RPMI7951 (cell line): ENCODE data around the gene PDE6G. TPM values are rescaled to one million over a fixed set of nuclear protein-coding genes. Genes with fewer than 3 reads are reported as not detected.
A peak's percentile ranks its signal among the peaks of the same experiment; 100 is the strongest.

ENCODE experiments used
- DNase-seq: peaks from one replicate; pipeline ENCODE4 v3.0.0-alpha.2; 2012; ENCODE audit warnings: low read depth
- total RNA-seq: library from RNA; depleted of rRNA; stranded (reverse); fragments of >200 nt; shearing (Covaris generic); gene quantifications from 2 replicates; pipeline ENCODE4 v1.2.3, GENCODE V29; 2014

The PDE6G gene
- total RNA-seq, 1 experiment from 2014 or later: not detected

DNA sequence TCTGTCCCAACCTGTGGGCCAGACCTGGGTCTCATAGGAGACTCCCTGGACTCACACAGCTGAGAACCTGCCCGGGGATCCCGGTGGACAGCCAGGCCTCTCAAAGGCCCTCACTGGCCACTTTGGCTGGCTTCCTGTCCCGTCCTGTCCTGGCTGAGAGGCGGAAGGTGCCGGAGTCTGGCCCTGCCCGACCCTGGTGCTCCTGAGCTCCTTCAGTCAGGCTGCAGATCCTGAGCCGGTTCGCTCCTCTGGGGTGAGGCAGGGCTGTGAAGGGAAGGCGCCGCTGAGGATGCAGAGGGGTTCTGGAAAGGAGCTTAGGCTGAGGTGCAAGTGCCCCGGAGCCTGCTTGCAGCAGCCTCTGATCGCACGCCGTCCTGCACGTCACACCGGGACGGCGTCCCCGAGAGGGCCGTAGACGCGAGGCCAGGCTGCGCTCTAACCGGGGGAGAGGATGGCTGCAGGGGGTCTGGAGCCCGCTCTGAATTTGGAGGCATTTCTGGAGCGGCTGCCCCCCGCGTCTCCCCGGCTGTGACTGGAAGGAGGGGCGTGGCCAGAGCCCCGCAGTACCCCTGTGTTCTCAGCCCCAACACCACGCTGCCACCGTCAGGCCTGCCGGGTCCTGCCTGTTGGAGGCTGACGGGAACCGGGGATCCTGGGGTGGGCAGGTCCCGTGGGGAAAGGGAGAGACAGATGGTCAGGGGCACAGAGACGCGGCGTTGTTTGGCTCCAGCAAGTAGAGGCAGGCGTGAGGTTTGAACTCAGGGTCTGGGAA, 31.6 kb upstream of the PDE6G start:
- DNase-seq: no peak

DNA sequence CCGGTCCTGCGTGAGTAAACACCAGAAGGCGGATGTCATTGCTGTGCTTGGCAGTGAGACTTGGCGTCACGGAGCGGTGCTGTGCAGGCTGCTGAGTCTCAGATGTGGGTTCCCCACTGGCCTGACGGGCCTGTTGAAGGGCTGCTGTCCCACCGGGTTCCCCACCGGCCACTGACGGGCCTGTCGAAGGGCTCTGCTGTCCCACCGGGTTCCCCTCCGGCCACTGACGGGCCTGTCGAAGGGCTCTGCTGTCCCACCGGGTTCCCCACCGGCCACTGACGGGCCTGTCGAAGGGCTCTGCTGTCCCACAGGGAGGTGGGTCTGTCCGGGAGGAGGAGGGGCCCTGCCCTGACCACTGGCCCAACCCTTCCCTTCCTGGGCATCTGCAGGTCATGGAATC, 30.3 kb upstream of the PDE6G start:
- DNase-seq: no peak

DNA sequence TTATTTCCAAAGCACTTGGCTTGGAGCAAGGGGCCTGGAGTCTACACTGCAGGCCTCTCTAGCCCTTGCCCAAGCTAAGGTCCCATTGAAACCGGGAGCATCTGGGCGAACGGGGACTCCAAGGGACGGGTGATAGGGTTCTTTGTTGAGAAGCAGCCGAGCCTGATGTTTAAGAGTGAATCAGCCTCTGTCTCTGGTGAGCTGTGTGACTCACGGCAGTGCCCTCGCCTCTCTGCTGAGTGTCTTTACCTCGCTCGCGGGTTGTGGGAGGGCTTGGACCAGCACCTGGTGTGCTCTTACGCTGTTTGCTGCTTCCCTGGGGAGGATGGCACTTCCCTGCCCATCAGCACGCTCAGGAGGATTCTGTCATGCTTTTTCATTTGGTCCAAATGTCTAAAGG, 28.8 kb upstream of the PDE6G start:
- DNase-seq: peak; percentile 77

DNA sequence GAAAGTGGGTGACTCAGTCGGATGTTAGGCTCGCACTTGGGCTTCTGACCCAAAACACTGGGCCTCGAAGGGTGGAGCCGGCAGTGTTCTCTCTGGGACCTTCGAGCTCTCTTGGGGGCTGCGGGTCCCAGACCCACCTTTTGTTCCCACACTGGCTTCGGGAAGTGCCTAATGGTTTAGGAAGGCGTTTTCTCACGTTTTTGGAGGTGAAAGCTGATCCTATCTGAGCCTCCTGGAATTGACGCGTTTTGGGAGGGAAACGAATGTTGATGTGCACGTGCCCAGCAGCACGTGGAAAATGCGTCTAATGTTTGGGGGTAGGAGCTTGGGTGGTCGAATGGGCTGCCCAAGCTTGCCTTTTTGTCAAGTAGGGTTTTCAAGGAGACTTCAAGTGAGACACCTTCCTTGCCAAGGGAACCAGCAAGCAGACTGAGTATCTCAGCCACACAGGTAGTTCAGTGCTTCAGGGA, 28.1 kb upstream of the PDE6G start:
- DNase-seq: peak; percentile 87

DNA sequence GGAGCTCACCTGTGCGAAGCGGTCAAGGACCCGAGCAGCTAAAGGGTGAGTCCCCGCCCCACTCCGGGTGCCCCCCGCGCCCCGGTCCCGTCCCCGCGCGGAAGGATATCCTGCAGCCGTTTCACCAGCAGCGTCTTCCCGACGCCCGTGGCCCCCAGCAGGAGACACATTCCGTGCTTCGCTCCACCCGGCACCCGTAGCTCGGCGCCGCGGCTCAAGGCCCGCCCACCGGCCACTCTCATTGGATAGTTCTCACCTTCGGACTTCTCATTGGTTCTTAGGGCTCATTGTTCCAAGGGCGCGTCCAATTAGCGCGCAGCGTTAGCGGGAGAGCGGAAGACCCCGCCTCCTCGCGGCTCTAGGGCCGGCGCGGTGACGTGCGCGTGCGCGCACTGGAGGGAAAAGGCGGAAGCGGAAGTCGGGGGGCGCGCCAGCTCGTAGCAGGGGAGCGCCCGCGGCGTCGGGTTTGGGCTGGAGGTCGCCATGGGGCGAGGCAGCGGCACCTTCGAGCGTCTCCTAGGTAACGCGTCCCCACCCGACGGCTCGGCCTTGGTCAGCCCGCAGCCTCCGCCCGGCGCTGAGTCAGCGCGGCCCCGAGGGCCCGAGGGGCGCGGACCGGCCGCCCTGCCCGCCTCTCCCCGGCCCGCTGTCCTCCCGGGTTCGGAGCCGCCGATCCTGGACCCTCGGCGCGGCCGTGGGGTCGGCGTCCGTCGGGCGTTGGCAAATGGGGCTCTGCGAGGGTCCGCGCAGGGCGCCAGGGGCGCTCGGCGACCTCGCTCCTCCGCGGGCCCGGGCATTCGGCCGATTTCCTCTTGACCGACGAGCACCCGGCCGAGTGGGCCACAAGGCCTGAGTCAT, 27.5 kb upstream of the PDE6G start, which contains the start of the genes ARL16 and HGS:
TSS of gene ARL16 (minus strand) at position 214 of the 858 bp plus-strand sequence. CDS start at position 170, 44 bp downstream.
TSS of gene HGS (plus strand) at position 428 of the 858 bp plus-strand sequence. CDS start at position 484, 56 bp downstream.
- peak; percentile 97 for DNase-seq

DNA sequence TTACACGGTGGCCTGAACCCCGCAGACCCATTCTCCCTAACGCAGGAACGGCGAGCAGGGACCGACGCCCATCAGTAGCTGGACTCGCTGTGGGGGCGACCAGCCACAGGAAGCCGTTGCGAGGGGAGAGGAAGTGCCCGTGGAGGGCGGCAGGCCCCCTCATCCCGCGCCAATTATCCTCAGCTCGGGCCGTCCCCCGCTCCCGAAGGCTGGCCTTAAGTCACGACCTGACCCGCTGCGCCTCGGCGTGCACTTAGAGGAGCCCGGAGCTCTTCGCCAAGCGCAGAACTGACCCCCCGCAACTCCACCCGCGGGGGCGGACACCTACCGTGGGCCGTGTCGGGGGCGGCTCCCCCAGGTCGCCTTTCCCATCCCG, 26.9 kb upstream of the PDE6G start:
- DNase-seq: no peak

DNA sequence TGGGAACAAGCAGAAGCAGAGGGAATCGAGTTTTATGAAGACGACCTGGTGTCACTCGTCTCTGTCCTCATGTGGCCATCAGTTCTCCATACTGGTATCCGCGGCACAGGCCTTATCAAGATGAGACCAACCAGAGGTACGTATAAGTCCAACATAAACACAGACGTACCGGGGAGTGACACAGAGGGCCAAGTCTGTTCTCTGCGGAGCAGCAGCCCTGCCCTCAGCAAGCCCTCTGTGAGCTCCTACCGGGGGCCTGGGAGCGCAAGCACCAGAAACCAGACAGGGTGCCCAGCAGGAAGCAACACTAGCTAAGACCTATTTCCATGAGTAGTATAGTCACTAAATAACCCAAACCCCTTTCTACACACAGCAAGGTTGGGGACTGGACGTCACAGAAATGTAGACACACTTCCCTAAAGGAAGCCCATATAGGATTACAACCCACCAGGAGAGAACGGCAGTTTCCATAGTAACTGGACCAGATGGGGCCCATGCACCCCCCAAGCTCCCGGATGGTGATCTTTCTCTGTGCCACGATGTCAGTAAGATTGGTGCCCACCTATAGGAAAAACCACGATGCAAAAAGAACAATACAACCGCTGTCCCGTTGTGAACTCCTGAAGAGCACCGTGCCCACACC, 26.3 kb upstream of the PDE6G start:
- peak; percentile 20 for DNase-seq

DNA sequence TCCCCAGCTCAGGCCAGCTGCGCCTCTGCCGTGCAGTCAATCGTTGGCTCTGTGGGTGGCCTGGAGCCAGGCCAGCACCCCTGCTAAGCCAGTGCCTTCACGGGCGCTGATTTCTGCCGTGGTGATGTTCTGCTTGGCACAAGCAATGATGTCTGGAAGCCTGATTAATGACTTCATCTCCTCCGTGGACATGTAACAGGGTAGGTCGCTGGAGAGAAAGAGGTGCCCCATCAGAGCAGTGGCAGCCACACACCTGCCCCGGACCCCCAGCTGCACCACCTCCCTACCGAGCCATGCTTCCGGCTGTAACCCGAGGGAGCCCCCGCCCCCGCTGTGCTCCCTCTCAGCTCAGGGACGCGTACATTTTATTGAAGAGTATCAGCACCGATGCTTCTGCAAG, 25.3 kb upstream of the PDE6G start:
- no peak for DNase-seq

DNA sequence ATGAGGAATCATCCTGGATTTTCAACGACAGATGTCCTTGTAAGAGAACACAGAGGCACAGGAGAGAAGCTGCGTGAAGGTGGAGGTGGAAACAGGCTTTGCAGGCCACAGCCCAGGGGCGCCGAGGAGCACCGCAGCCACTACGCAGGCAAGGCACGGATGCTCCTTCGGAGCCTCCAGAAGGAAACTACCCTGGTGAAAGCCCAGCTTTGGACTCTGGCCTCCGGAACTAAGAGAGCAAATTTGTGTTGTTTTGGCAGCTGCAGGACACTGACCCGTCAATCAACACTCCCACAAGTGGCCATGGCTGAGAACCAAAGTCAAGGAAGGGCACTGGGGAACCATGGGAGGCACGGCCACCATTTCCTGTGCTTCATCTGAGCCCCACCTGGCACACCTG, 23.8 kb upstream of the PDE6G start:
- DNase-seq: no peak

DNA sequence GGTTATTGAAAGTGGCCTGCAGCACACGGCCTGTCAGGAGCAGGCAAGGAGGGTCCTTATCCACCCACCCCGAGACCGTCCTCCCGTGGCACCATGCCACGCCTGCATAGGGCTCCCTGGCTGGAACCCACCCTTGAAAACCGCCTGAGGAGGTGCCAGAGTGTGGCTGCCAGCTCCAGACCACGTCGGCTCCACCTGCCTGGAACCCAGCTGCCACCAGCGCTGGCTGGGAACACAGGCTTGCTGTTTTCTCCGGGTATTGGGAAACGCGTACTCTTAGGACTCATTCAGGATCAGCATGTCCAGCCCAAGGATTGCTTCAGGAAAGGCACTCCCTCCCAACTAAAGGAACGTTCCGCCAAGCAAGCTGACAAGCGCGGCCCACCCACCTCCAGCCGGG, 20.6 kb upstream of the PDE6G start:
- DNase-seq: no peak

DNA sequence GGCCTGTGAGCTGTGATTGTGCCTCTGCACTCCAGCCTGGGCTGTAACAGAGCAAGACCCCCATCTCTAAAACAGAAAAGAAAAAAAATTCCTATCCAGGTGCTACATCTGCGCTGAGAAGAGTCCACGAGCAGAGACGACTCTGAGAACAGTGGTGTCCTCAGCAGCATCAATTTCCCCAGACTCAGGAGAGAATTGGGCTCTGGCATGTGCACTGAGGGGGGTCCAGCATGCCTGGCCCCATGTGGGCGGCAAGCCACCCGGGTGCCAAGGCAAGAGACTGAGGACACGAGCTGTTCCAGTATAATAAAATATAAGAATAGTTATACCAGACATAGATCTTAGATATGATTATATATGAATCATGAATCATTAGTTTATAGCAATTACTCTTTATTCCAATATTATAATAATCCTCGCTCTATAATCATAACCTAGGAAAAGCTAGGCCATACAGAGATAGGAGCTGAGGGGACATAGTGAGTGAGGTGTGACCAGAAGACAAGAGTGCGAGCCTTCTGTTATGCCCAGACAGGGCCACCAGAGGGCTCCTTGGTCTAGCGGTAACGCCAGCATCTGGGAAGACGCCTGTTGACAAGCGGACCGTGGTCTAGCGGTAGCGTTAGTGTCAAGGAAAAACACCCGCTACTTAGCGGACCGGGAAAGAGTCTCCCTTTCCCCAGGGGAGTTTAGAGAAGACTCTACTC, 19.3 kb upstream of the PDE6G start:
- peak; percentile 35 for DNase-seq

DNA sequence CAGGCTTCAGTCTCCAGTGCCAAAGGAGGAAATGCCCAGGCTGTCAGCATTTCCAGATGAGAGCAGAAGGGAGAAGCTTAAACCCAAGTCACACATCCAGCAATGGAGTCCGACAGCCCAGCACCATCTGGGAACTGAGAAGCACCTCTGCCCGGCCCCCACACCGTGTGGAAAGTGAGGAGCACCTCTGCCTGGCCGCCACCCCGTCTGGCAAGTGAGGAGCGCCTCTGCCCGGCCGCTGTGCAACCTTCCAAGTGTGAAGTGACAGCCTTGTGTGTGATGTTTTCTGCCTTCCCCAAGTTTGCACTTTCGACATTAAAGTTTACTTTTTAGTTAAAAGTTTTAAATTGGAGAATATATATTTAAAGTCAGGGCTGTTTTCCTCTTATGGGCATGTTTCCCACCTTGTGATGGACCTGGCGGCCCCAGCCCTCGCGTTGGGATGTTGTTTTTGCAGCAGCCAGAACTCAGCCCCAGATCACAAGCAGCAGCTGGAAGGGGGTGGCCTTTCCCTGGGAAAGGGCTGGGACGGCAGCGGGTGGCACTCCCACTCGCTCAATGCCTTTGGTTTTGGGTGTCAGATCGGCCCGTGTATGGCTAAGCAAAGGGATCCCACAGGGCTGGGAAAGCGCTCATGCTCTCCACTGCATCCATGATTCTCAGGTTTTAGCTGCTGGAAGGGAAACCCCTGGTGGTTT, 17.4 kb upstream of the PDE6G start:
- no peak for DNase-seq

DNA sequence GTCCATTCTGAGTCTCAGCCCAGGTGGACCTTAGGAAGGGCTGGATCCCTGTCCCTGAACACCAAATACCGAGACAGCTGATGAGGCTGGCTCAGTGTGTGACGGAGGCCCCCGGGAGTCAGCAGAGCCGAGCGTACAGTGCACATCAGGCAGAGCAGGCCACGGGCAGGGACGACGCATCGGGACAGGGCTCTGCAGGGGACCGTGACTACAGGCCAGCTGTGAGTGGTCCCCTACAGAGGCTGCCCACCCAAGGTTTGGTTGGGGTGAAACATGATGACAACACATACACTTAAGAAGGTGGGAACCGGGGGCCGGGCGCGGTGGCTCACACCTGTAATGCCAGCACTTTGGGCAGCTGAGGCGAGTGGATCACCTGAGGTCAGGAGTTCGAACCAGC, 16.6 kb upstream of the PDE6G start:
- DNase-seq: no peak

DNA sequence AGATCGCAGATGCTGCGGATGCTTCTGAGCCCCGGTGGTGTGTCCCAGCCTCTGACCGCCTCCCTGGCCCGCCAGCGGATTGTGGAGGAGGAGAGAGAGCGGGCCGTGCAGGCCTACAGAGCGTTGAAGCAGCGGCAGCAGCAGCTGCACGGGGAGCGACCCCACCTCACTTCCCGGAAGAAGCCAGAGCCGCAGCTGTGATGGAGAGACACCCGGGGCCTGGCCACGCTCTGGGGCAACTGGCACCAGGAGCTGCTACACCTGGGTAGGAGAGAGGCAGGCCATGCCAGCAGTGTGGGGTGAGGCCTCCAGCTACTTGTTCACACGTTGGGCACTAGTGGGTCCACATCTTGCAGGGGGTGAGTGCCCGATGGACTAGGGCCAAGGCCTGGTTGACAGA, 16.2 kb upstream of the PDE6G start:
- DNase-seq: no peak

DNA sequence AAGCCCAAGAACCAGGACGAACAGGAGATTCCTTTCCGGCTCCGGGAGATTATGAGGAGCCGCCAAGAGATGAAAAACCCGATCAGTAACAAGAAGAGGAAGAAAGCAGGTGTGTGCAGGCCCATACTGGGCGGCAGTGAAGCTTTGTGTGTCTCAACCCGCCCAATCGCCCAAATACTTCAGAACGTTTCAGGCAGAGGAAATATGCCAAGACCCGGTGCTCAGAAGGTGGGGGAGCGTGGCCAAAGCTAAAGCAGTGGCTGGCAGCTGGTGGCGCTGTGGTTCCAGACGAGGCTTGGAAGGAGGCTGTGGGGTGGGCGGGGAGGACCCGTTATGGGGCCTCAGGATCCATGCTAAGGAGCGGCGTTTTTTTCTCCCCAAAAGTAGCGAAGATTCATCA, 11.4 kb upstream of the PDE6G start:
- DNase-seq: no peak

DNA sequence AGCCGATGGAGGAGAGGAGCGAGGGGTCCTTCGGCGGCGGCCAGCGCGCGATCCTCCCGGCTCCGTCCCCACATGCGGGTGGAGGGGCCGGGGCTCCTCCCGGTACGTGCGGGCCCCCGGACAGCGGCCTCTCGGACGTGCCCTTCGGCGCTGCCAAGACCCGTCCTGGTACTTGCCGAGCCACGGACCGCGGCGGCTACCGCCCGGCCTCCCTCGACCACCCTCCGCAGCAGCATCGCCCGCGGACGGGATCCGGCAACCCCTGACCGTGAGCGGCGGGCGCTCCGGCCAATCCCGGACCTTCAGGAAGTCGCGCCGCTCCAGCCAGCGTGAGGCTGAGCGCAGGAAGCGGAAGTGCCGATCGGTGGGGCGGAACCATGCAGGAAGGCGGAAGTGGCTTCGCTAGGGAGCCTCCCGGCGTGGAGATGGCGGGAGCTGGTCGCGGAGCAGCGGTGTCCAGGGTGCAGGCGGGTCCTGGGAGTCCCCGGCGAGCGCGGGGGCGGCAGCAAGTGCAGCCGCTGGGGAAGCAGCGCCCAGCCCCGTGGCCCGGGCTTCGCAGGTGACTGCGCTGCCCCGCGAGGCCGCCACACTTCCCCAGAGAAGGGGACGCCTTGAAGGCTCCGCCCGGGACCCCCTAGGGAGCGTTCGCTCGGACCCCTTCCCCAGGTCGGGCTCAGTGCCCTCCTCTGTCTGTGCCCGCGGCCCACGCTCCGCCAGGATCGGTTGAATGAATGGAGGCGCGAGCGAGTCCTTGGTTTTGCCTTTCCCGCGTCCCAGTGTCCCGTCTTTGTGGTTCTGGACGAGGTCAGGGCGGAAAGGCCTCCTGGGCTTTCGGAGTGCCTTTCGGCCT, 10.2 kb upstream of the PDE6G start, which contains the start of the genes CCDC137 and OXLD1:
TSS of gene CCDC137 (plus strand) at position 396 of the 850 bp plus-strand sequence. CDS start at position 426, 30 bp downstream.
TSS of gene OXLD1 (minus strand) at position 264 of the 850 bp plus-strand sequence. CDS start at position 236, 28 bp downstream.
- DNase-seq: peak; percentile 94

DNA sequence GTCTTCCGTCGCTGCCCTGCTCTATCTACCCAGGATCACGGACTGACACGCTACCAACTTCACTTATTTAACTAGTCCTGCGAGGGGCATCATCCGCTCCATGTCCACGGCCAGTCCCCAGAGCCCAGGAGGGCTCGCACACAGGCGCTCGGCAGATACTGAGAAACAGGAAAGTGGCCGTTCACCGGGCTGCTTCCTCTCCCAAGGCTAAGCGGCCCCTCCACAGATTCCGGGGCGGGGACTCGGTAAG, 9.7 kb upstream of the PDE6G start:
- DNase-seq: no peak

DNA sequence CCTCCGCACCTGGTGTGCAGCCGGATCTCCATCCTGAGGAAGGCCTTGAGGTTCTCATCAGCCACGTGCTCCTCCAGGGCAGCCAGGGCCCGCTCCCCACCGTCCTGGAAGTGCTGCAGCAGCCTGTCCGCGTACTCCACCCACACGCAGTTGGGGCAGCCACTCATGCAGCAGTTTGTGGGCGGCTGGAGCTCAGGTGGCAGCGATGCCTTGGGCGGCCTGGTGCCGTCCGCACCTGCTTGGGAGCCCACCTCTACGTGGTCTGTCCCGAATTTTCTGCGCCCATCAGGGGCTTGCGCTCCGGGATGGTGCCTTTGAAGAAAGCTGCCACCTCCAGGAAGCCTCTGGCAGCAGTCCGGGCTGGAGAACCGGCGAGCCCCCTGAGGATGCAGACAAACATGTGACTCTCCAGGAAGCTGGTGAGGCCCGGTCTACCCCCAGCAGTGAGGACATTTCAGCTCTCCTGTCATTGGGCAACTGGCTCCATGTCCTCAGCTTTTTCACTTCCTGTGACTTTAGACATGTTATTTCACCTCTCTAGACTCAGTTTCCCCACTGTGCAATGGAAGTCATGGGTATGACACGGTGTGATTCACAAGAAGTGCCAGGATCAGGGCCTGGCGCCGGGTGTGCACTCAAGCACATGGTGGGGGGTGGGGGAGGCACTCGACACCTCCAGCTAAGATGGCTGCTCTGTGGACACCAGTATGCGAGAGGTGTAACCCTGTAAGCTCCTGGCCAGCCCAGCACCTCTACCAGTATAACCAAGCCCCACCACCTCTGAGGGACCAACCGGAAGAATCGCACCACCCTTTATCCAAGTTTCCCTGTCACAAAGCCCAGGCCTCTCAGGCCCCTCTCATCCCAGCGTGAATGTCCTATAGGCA, 9.1 kb upstream of the PDE6G start:
- DNase-seq: peak; percentile 14

DNA sequence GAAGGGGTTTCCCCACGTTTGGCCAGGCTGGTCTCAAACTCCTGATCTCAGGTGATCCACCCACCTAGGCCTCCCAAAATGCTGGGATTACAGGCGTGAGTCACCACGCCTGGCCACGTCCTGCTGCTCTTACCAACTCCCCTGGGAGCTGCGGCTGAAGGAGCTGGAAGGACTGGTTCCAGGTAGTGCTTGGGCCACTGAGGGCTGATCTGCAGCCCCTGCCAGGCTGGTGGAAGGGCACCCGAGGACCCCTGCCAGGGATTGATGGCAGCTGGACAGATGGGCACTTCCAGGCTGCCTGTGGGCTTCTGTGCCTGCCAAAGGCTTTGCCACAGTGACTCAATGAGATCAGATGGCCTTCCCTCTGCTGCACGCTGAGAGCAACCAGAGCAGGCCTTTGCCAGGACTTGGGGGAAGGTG, 7.7 kb upstream of the PDE6G start:
- DNase-seq: no peak
